Left ventricle myocardium inferior (tissue), 1 donor: Measurements from ENCODE around the gene HEXIM2. TPM values are rescaled to one million over a fixed set of nuclear protein-coding genes. Genes with fewer than 3 reads are reported as not detected.
A peak's percentile ranks its signal among the peaks of the same experiment; 100 is the strongest.

Experiments used
- DNase-seq: peaks from one replicate; pipeline ENCODE4 v3.0.0-alpha.2; 2020
- H3K27ac ChIP-seq: fragments of 200-600 bp; replicated peaks from 2 replicates; pipeline ENCODE4 v1.8.0; 2021
- H3K27me3 ChIP-seq: fragments of 200-600 bp; 2 replicates; pipeline ENCODE4 v1.8.0; 2021; ENCODE audit warnings: low read depth
- H3K36me3 ChIP-seq: fragments of 200-600 bp; 2 replicates; pipeline ENCODE4 v1.8.0; 2021
- H3K4me1 ChIP-seq: fragments of 200-600 bp; 2 replicates; pipeline ENCODE4 v1.8.0; 2021
- H3K4me3 ChIP-seq: fragments of 200-600 bp; 2 replicates; pipeline ENCODE4 v1.8.0; 2021; ENCODE audit warnings: mild to moderate bottlenecking, moderate library complexity
- H3K9me3 ChIP-seq: fragments of 200-600 bp; replicated peaks from 2 replicates; pipeline ENCODE4 v1.8.0; 2021
- CTCF ChIP-seq: fragments of 200-600 bp; IDR thresholded peaks from 2 replicates; pipeline ENCODE4 v1.8.0; 2021; ENCODE audit warnings: antibody characterized with exemption, mild to moderate bottlenecking, borderline replicate concordance
- intact Hi-C: fragments of 100-400 bp; cut with micrococcal nuclease; formaldehyde crosslinking; loops from one replicate; pipeline ENCODE4 v1.11.0; 2022
- total RNA-seq: library from RNA; stranded (reverse); fragmentation: NEBNext Ultra II Directional; extraction: Animal tissue kit (Norgen Biotek cat#: 25700); gene quantifications from one replicate; pipeline ENCODE4 v1.2.1, GENCODE V29; 2021
- donor health status: DM: no; HTN: yes; CAD: no; lungs with severe emphysema.

Gene HEXIM2
- total RNA-seq, 1 donor from 2014 or later = 7.0 TPM

GRCh38 chr17:45137561-45138305 is 23.9 kb upstream of the HEXIM2 start:
- peak; percentile 12 for DNase-seq
- Histone ChIP-seq H3K36me3 (peaks cover 22% of the 10 kb centered on the region), H3K27ac (no peak overlapping the region), H3K9me3 (no peaks in the 10 kb centered on the region), H3K4me3 (no peak overlapping the region), H3K27me3 (no peaks in the 10 kb centered on the region), H3K4me1 (peaks cover 27% of the 10 kb centered on the region)
- no peak for TF ChIP-seq CTCF
- intact Hi-C loops = loop anchor here (5.0 kb wide), 1 partner anchor 60 kb away; no protein-coding TSS in a partner anchor

- Histone ChIP-seq H3K9me3 (no peaks in the 10 kb centered on the region), H3K27ac (no peak overlapping the region), H3K27me3 (no peaks in the 10 kb centered on the region), H3K36me3 (peaks cover 22% of the 10 kb centered on the region), H3K4me3 (no peak overlapping the region), H3K4me1 (peaks cover 32% of the 10 kb centered on the region)
- intact Hi-C loops = loop anchor here (5.0 kb wide), 1 partner anchor 58 kb away; no protein-coding TSS in a partner anchor
- peak; percentile 13 for DNase-seq
- TF ChIP-seq CTCF = no peak
Observed at GRCh38 chr17:45138911-45139532, 22.7 kb upstream of the HEXIM2 start.

- Histone ChIP-seq H3K27me3 (no peaks in the 10 kb centered on the region), H3K4me3 (no peak overlapping the region), H3K27ac (no peak overlapping the region), H3K36me3 (peaks cover 22% of the 10 kb centered on the region), H3K9me3 (no peaks in the 10 kb centered on the region), H3K4me1 (peaks cover 37% of the 10 kb centered on the region)
- DNase-seq = no peak
- intact Hi-C loops = loop anchor here (5.0 kb wide), 1 partner anchor 58 kb away; no protein-coding TSS in a partner anchor
- no peak for TF ChIP-seq CTCF
Observed at GRCh38 chr17:45139533-45139920, 22.1 kb upstream of the HEXIM2 start.

- intact Hi-C loops = no loop called here
- Histone ChIP-seq H3K27ac (peak overlapping the region; percentile 88), H3K4me3 (peak overlapping the region; percentile 66)
Observed at GRCh38 chr17:45143094-45143670, 18.5 kb upstream of the HEXIM2 start.

GRCh38 chr17:45143767-45144198 is 17.9 kb upstream of the HEXIM2 start:
- intact Hi-C loops = no loop called here
- H3K36me3 ChIP-seq = peaks cover 9% of the 10 kb centered on the region
- peak; percentile 92 for DNase-seq

More at GRCh38 chr17:45143094-45143670, 18.5 kb upstream of the HEXIM2 start:
- TF ChIP-seq CTCF = no peak
- Histone ChIP-seq H3K4me1 (peaks cover 45% of the 10 kb centered on the region), H3K27me3 (no peaks in the 10 kb centered on the region), H3K9me3 (no peaks in the 10 kb centered on the region), H3K36me3 (peaks cover 14% of the 10 kb centered on the region)
- DNase-seq = peak; percentile 15

More at GRCh38 chr17:45143767-45144198, 17.9 kb upstream of the HEXIM2 start:
- Histone ChIP-seq H3K4me3 (peak overlapping the region; percentile 66), H3K9me3 (no peaks in the 10 kb centered on the region), H3K27me3 (no peaks in the 10 kb centered on the region), H3K27ac (peak overlapping the region; percentile 88), H3K4me1 (peaks cover 49% of the 10 kb centered on the region)
- no peak for TF ChIP-seq CTCF
